ENCODE measurements around the gene ATAD2B. TPM values are rescaled to one million over a fixed set of nuclear protein-coding genes. Genes with fewer than 3 reads are reported as not detected.

Gene ATAD2B
- total and polyA plus RNA-seq, 2 of the 8 experiments (the other 6 are each of a cell fraction or from before 2014, with no cell fraction given): 3.4 to 16.1 TPM

- Histone ChIP-seq H3K79me2 (ENCODE audit: control insufficient read depth in 1 of 2, insufficient read depth in 2 of 2, low read length in 2 of 2) (peaks cover 0 to 26% of the 10 kb centered on the region in 2 experiments; a peak in 2 of 4 replicates), H4K91ac (replicated peaks; ENCODE audit: insufficient read length, low read length) (no peak overlapping the region), H3K27me3 (replicated peaks in 1 of 4; ENCODE audit: control insufficient read depth in 3 of 4, extremely low read depth in 1 of 4, insufficient read depth in 3 of 4, low read length in 3 of 4) (no peaks in the 10 kb centered on the region), H3K9ac (replicated peaks in 1 of 4; ENCODE audit: extremely low read depth in 1 of 4, low read depth in 3 of 4, low read length in 3 of 4) (no peak overlapping the region), H3K4me2 (ENCODE audit: insufficient read depth in 1 of 2, low read depth in 2 of 2, low read length in 2 of 2) (no peak overlapping the region), H2BK5ac (ENCODE audit: low read depth, low read length) (no peak overlapping the region), H3K79me1 (ENCODE audit: low read depth, low read length) (peaks cover 2% of the 10 kb centered on the region), H2AFZ (ENCODE audit: low read length) (no peak overlapping the region), H3K56ac (replicated peaks; ENCODE audit: insufficient read length, low read depth, low read length) (no peak overlapping the region), H2BK12ac (ENCODE audit: low read depth, low read length) (no peak overlapping the region), H4K8ac (ENCODE audit: extremely low read depth, insufficient read depth, low read length) (no peak overlapping the region), H3K14ac (ENCODE audit: insufficient read length) (no peak overlapping the region), H2BK20ac (ENCODE audit: low read length) (no peak overlapping the region), H4K20me1 (replicated peaks in 1 of 2; ENCODE audit: control insufficient read depth in 1 of 2, insufficient read depth in 2 of 2, low read length in 2 of 2) (no peaks in the 10 kb centered on the region), H3K9me3 (ENCODE audit: insufficient read depth in 2 of 2, low read depth in 1 of 2, low read length in 1 of 2) (no peaks in the 10 kb centered on the region), H3K4me1 (replicated peaks in 1 of 4; ENCODE audit: control insufficient read depth in 3 of 4, insufficient read depth in 4 of 4, low read length in 3 of 4) (no peaks in the 10 kb centered on the region), H4K5ac (ENCODE audit: insufficient read length, low read depth, low read length) (no peak overlapping the region), H3K4me3 (ENCODE audit: extremely low read depth in 1 of 4, insufficient read depth in 2 of 4, low read depth in 3 of 4, low read length in 4 of 4) (no peak overlapping the region), H3K36me3 (ENCODE audit: control insufficient read depth in 2 of 4, insufficient read depth in 4 of 4, low read length in 3 of 4) (no peaks in the 10 kb centered on the region), H3K4ac (replicated peaks; ENCODE audit: insufficient read length, low read depth, low read length) (no peak overlapping the region), H3K23ac (ENCODE audit: insufficient read length) (no peak overlapping the region), H3K27ac (ENCODE audit: low read depth, low read length) (no peak overlapping the region), H2BK120ac (replicated peaks; ENCODE audit: low read depth, low read length) (no peak overlapping the region), H3K18ac (ENCODE audit: extremely low read depth, low read length) (no peak overlapping the region), H3K23me2 (ENCODE audit: low read depth, low read length) (no peaks in the 10 kb centered on the region), H2AK5ac (ENCODE audit: low read depth, low read length) (no peak overlapping the region), H2BK15ac (ENCODE audit: low read length) (no peak overlapping the region)
- FAIRE-seq (no peak), DNase-seq (ENCODE audit: low read depth in 1 of 2, low spot score in 2 of 2) (no peak)
- TF ChIP-seq PHF8 (conservative IDR thresholded peaks at IDR 0.05; ENCODE audit: low read depth, low read length) (no peak), SRF (IDR thresholded peaks at IDR 0.05; ENCODE audit: low read depth, low read length) (no peak), POU5F1 (IDR thresholded peaks at IDR 0.05; ENCODE audit: low read depth, low read length) (no peak)
- ChIA-PET CTCF (ENCODE audit: partially characterized antibody) (no interaction called here), POLR2A (ENCODE audit: partially characterized antibody) (interaction anchor here (1.2 kb wide), 1 partner anchor 14 kb away, joined by 3 read pairs; no protein-coding TSS in a partner anchor)
Observed at GRCh38 chr2:23953625-23954024, 26.7 kb upstream of the ATAD2B start.

Data from H1 (cell line).